Inflammatory macrophage treated with lipopolysaccharide for 1 hour (primary cell): ENCODE measurements around the gene EML1.
"Not testable (repeated sequence)": the region's sequence is repeated elsewhere in the genome, so short reads cannot be mapped to it uniquely, and the experiment has no call there.

Source experiments
- DNase-seq, 2 donors: peaks; one replicate each; pipeline ENCODE4 v3.0.0-alpha.2; 2020 to 2022

Gene EML1

DNA sequence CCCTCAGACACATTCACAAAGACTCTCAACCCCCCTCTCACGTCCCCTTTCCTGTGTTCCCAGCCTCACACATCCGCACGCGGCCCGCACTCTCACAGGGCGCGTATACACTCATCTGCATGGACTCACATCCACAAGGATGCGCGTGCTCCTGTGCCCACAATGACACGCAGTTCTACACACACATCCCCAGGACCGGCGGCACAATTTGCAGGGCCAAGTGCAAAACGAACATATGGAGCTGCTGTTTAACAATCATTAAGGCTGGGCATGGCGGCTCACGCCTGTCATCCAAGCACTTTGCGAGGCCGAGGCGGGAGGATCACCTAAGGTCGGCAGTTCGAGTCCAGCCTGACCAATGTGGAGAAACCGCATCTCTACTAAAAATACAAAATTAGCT, 36.4 kb upstream of the EML1 start:
- no peak for DNase-seq

DNA sequence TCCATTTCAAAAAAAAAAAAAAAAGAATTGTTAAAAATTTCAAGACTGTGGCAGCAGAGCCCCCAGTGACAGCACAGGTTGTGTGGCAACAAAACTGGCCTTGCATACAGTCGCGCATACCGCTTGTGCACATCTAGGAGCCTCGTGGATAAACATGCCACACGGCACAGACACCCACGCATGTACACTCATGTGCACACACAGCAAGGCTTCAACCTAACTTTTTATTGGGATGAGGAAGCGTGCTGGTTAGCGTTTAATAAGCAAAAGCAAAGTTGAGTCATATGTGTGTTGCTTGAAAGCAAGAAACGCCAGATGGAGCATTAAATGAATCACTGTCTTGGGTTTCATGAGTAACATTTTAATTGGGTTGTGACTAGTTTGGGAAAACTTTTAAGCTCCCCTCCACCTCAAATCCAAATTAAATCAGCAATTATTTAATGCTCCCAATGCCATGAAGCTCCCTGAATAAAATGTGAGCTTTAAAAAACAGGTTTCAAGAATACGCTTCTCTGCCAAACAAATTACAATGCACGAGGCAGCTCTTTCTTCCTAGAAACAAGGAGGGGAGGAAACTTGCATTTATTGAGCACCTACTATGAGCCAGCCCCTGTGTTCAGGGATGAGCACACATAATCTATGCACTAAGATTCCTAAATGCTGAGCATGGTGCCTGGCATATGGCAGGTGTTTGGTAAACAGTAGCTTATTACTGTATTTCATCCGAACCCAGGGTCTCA, 35.7 kb upstream of the EML1 start:
- DNase-seq = no peak

DNA sequence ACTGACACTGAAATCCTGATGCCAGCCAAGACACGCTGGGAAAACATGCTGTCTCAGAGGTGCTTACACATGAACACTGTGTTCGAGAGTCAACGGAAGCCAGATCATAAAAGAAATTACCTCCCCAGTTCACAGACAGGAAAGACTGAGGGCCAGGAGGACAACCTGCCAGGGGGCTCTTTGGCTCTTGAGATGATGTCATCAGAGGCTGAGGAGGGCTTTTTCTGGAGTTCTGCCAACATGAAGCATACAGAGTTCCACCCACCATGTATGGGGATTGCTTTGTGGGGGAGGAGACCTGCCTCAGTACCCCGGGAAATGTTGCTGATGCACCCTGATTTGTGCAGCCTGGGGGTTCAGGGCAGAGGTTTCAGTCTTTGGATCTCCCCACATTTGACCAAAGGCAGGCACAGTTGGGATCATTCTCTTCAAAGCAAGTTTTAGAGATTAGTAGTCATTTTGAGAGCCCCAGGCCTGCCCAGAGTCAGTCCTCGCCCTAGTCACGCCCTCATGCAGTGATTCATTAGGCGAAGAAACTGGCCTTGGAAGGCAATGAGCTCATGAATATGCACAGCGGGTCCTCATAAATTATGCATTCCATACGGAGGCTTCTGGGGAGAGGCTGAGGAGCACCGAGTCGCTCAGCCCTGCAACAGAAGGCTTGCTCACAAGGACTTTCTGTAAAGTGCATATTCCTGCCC, 34.9 kb upstream of the EML1 start:
- DNase-seq = no peak

GRCh38 chr14:99758872-99759545, 34.2 kb upstream of the EML1 start:
- DNase-seq = no peak

DNA sequence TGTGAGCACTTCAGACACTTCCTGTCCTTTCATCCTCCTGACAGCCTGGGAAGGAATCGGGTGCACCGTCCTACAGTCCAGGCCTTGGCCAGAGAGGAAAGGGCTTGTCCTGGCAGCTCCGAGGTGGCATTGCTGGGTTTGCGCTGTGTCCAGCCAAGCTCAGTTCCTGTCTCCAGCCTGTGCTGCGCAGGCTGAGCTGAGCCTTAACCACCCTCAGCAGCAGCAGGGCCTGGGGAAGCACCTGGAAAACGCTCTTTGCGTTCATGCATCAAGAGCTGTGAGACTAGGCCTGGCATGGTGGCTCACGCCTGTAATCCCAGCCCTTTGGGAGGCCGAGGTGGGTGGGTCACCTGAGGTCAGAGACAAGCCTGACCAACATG, 33.7 kb upstream of the EML1 start:
- DNase-seq = no peak

DNA sequence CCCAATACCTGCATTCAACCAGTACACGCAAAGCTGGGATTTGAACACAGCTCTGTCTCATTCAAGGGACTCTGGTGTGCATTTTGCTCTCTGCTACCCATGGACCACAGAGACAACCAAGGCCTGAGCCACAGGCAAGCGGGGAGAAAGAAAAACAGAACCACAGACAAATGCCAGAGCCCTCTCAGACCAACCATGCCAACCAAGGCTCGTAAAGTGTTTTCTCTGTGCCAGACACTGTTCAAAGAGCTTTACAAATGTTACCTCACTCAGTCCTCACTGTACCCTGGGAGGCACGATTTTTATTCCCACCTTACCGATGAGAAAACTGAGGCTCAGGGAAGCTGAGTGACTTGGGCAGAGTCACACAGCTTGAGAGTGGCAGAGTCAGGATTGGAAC, 32.4 kb upstream of the EML1 start:
- DNase-seq = no peak

DNA sequence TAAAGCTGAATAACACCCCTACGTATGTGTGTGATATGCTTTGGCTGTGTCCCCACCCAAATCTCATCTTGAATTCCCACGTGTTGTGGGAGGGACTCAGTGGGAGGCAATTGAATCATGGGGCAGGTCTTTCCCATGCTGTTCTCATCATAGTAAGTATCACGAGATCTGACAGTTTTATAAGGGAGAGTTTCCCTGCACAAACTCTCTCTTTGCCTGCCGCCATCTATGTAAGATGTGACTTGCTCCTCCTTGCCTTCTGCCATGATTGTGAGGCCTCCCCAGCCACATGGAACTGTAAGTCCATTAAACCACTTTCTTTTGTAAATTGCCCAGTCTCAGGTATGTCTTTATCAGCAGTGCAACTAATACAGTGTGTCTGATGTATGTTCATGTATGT, 30.3 kb upstream of the EML1 start:
- not testable (repeated sequence) for DNase-seq

DNA sequence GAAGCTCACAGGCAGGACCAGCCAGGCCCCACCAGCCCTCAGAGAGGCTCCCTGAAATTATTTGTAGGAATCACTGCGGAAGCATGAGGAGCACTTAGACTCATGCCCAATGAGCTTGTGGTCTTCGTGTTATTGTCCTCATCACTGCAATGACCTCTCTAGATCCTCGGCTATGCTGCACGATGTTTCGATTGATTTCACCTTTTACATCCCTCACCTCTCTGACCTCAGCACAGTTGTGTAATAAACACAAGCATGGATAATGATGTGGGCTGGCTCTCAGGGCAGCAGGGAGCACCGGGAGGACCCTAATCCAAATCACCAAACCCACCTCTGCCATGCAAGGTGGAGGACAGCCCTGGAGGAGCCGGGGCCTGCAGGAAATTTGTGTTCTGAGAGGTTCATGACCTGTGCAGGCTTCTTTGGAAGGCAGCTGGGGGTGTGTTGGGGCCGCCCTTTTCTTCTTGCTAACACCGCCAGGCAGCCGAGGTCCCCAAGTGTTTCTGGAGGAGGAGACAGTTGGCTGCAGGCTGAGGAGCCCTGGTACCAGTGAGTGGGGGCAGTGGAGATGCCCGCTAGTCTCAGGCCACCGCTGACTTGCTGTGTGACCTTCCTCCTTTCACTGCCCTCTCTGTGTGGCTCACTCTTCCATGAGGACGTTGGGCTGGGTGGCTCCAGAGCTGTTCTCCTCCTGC, 29.5 kb upstream of the EML1 start:
- no peak for DNase-seq

DNA sequence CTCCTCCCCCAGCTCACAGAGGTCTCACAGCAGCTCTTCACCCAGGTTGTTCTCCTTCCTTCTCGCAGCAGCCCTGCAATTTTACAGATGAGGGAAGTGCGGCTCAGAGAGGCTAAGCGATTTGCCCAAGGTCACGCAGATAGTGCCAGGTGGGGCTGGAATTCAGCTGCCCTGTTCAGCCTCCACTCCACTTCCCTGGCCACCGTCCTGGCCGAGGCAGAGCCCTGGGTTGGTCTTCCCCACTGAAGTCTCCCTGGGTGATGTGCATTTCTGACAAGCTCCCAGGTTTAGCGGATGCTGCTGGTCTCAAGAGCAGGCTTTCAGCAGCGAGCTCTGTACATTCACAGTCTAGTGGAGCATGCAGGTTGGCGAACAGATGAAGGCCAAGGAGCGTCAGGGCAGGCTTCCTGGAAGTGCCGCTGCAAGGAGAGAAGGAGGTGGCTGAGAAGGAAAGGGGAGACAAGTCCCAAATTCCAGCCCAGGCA, 28.9 kb upstream of the EML1 start:
- DNase-seq = no peak

GRCh38 chr14:99768381-99768780, 24.8 kb upstream of the EML1 start:
- DNase-seq = no peak

DNA sequence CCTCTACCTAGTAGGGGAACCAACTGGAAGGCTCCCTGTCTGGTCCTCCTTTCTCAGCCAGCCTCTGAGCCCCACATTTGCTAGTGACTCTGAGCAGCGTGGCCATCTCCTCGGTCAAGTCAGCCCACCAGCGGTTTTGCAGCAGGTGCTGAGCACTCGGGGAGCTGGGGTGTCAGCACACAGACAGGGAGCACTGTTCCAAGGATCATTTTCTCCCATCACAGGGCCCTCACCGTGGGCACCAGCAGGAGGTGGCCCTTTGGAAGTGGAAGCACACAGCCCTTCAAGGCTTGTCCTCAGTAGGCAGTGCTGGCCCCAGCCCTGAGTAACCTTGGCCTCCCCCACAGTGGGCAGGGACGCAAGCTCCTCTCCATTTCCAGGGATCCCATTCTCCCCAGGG, 24.1 kb upstream of the EML1 start:
- no peak for DNase-seq

GRCh38 chr14:99769799-99770198, 23.4 kb upstream of the EML1 start:
- DNase-seq = no peak

DNA sequence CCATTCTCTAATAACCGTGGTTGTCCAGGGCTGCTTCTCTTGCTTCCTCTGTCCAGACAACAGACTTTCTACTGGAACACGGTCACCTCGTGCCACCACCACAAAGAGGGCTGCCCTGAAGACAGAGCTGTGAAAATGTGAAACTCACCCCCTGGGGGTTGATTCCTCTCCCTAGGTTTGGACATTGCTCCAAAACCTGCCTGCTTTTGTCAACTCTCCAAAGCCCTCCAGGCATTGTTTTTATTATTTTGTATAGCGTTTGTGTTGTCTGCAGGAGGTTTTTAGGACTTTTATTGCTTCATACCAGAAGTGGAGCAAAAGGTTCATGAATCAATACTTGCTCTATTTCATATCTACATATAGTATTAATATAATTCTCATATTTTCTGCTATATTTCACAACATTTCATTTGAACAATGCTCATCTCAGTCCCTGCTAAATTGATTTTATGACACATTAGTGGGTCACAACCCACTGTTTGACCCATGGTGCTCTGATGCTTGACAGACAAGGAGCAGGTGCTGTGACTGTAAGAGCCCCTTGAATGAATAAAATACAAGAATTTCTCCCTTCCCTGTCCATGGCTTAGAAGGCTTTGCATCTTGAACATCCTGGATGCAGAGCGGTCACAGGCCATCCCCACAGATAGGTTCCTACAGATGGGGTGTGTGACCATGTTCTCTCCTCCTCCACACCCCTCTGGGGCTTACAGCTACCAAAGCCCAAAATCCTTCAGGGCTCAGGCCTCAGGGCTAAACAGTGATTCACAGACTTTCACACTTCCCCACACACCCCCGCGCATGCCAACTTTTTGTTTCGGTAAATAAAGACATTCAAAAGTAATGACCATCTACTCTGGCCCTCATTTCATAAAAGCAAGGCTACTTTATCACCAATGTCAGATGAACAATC, 20.6 kb upstream of the EML1 start:
- no peak for DNase-seq

DNA sequence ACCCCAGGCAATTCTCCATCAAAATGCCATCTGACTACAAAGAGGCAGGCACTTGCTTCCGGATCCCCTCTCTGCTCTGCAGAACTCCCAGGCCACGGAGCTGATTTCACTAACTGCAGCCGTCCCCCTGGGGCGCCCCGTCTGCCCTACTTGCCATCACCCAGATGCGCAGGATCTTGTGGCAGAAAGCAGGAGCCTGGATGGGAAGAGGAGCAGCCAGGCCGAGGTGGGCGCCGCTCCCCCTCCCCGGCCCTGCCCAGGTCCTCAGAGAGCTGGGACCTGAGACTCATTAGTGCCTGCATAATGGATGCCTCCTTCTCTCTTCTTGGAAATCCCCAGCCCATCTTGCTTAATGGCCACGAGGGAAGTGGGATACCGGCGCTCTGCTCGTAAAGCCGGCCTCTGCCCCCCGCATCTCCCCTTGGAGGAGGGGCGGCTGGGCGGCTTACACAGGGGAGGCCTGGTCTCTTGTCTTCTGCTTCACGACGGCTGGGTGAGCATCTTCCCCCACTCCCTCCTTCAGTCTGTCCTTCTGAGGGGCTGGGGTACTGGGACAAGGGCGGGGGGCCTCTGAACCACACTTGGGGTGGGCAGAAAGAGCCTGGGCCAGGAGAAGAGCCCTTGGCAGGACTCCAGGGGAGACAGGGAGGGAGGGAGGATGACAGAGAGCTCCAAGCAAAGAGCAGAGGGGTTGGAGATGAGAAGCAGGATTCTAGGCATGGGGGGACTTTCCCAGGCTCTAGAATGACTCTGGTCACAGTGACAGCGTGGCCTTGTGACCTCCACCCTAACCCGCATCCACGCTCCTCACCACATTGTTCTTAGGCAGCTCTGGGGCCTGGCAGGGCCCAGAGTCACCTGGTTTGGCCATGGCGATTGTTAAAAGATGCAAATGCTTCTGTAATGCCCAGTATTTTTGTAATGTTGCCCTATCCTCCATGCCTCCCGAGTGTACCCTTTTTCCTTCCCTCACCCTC, 19.4 kb upstream of the EML1 start:
- DNase-seq = no peak

DNA sequence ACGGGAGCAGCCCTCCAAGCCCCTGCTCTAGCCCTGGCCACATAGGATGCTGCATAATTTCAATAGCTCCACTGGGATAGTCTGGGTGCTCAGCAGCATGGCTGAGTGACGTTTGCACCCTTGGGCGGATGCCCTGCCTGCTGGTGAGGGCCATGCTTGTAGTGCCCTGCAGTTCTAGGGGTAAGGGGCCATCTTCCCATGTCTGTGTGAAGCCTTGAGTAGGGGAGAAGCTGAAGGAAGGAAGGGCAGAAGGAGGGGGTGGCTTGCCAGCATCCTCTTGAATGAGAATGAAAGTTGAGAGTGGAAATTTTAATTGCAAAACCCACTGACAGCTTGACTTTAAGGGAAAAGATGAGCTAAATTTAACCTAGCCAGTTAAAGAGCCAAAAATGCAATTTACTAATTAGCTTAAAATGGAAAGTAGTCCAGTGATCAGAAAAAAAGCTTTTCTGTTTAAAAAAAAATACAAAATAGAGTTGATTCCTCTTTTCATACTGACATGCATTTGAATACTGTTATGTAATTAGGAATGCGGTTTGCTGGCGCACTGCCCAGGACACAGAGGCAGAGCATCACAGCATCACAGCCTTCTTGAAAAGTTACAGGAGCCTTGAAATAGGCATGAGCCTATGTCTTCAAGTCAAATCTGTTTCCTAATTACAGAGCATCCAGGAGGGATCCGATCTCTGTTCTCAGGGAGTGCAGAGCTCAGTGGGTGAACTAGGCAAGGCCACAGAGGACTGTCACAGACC, 18.5 kb upstream of the EML1 start:
- no peak for DNase-seq

GRCh38 chr14:99775351-99775750, 17.9 kb upstream of the EML1 start:
- DNase-seq = no peak

- no peak for DNase-seq
Measured at GRCh38 chr14:99777951-99778350, 15.3 kb upstream of the EML1 start.

DNA sequence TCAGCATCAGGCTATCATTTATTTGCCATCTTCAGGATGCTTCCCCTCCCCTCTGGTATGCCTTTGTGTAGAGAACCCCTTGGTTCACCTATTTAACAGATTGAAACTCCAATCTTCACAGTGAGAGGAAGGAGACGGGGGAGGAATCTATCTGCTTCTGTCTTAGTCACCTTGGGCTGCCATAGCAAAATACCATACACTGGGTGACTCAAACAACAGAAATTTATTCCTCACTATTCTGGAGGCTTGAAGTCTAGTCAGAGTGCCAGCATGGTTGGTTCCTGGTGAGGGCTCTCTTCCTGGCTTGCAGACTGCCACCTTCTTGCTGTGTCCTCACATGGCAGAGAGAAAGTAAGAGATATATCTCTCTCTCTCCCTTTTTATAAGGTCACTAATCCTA, 13.5 kb upstream of the EML1 start:
- no peak for DNase-seq

GRCh38 chr14:99780690-99781089, 12.5 kb upstream of the EML1 start:
- DNase-seq = no peak

GRCh38 chr14:99781091-99781490, 12.1 kb upstream of the EML1 start:
- no peak for DNase-seq
